ENCODE data around the gene EOLA1.

The EOLA1 gene

GRCh38 chrX:149563359-149563758 is 22.5 kb downstream of the EOLA1 start:
- H3K4me3 ChIP-seq (ENCODE audit: control insufficient read depth, low read depth, low read length): no peak overlapping the region
- TF ChIP-seq CTCF (IDR thresholded peaks at IDR 0.05; ENCODE audit: control insufficient read depth, insufficient read depth, low read depth, low read length, missing control alignments): no peak
- no peak for DNase-seq (ENCODE audit: low read depth)

GRCh38 chrX:149567621-149568417 is 27.0 kb downstream of the EOLA1 start:
- no peak overlapping the region for H3K4me3 ChIP-seq (ENCODE audit: control insufficient read depth, low read depth, low read length)
- TF ChIP-seq CTCF (IDR thresholded peaks at IDR 0.05; ENCODE audit: control insufficient read depth, insufficient read depth, low read depth, low read length, missing control alignments): no peak
- DNase-seq (ENCODE audit: low read depth): no peak

- no peak for DNase-seq (ENCODE audit: low read depth)
- TF ChIP-seq CTCF (IDR thresholded peaks at IDR 0.05; ENCODE audit: control insufficient read depth, insufficient read depth, low read depth, low read length, missing control alignments): no peak
- H3K4me3 ChIP-seq (ENCODE audit: control insufficient read depth, low read depth, low read length): no peak overlapping the region
Observed at GRCh38 chrX:149568701-149569296, 28.0 kb downstream of the EOLA1 start.

- no peak for TF ChIP-seq CTCF (IDR thresholded peaks at IDR 0.05; ENCODE audit: control insufficient read depth, insufficient read depth, low read depth, low read length, missing control alignments)
- H3K4me3 ChIP-seq (ENCODE audit: control insufficient read depth, low read depth, low read length): no peak overlapping the region
- no peak for DNase-seq (ENCODE audit: low read depth)
Observed at GRCh38 chrX:149569770-149570169, 29.0 kb downstream of the EOLA1 start.

GRCh38 chrX:149570668-149571067 is 29.9 kb downstream of the EOLA1 start:
- peak; percentile 39 for DNase-seq (ENCODE audit: low read depth)
- no peak for TF ChIP-seq CTCF (IDR thresholded peaks at IDR 0.05; ENCODE audit: control insufficient read depth, insufficient read depth, low read depth, low read length, missing control alignments)
- H3K4me3 ChIP-seq (ENCODE audit: control insufficient read depth, low read depth, low read length): no peak overlapping the region

- no peak for DNase-seq (ENCODE audit: low read depth)
- TF ChIP-seq CTCF (IDR thresholded peaks at IDR 0.05; ENCODE audit: control insufficient read depth, insufficient read depth, low read depth, low read length, missing control alignments): no peak
- no peak overlapping the region for H3K4me3 ChIP-seq (ENCODE audit: control insufficient read depth, low read depth, low read length)
Observed at GRCh38 chrX:149571770-149572169, 31.0 kb downstream of the EOLA1 start.
